Prostate gland (tissue), 2 donors: ENCODE data around the gene STXBP6.

Source experiments
- POLR2AphosphoS5 ChIP-seq: sonication (generic); formaldehyde crosslinking; IDR thresholded peaks from one replicate; pipeline ENCODE4 v1.6.1; 2017; ENCODE audit warnings: antibody characterized with exemption
- TF ChIP-seq, protein P1 (sequence below), 4 experiments: fragments of 200-600 bp in 2 of 4; fragments of 450-650 bp in 2 of 4; sonication (generic) in 2 of 4; IDR thresholded peaks; 1 replicate in 3 of 4; 2 replicates in 1 of 4; pipeline ENCODE4 v1.5.1; 2016 to 2019; ENCODE audit warnings: antibody characterized with exemption in 4 of 4, mild to moderate bottlenecking in 2 of 4, moderate library complexity in 2 of 4

DNA sequence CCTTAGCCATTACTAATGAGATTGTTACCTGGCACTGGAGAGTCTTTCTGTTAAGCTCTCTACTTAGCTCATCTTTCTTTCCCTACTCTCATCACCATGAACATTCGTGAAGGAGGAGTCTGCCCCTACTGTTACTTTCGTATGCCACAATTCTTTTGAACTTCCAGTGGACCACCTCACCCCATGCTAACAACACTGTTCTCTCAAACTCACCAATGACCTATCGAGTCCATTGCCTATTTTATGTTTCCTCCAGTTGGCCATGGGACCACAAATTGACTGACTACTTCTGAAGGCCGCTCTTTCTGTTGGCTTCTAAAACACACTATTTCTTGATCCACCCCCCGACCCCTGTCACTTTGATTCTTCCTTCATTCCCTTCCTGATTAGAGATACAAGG lies 223.6 kb downstream of the STXBP6 start:
- TF ChIP-seq, protein P1, sequence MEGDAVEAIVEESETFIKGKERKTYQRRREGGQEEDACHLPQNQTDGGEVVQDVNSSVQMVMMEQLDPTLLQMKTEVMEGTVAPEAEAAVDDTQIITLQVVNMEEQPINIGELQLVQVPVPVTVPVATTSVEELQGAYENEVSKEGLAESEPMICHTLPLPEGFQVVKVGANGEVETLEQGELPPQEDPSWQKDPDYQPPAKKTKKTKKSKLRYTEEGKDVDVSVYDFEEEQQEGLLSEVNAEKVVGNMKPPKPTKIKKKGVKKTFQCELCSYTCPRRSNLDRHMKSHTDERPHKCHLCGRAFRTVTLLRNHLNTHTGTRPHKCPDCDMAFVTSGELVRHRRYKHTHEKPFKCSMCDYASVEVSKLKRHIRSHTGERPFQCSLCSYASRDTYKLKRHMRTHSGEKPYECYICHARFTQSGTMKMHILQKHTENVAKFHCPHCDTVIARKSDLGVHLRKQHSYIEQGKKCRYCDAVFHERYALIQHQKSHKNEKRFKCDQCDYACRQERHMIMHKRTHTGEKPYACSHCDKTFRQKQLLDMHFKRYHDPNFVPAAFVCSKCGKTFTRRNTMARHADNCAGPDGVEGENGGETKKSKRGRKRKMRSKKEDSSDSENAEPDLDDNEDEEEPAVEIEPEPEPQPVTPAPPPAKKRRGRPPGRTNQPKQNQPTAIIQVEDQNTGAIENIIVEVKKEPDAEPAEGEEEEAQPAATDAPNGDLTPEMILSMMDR (IDR thresholded peaks at IDR 0.05), result no peak
- TF ChIP-seq POLR2AphosphoS5, result no peak
